Putamen (tissue), 1 donor: ENCODE results near the gene DCLK2.

ENCODE experiments used
- DNase-seq: peaks from one replicate; pipeline ENCODE4 v3.0.0-alpha.2; 2016; ENCODE audit warnings: low spot score

DCLK2 gene

GRCh38 chr4:150240011-150240410 lies 161.8 kb downstream of the DCLK2 start:
- DNase-seq = no peak

DNA sequence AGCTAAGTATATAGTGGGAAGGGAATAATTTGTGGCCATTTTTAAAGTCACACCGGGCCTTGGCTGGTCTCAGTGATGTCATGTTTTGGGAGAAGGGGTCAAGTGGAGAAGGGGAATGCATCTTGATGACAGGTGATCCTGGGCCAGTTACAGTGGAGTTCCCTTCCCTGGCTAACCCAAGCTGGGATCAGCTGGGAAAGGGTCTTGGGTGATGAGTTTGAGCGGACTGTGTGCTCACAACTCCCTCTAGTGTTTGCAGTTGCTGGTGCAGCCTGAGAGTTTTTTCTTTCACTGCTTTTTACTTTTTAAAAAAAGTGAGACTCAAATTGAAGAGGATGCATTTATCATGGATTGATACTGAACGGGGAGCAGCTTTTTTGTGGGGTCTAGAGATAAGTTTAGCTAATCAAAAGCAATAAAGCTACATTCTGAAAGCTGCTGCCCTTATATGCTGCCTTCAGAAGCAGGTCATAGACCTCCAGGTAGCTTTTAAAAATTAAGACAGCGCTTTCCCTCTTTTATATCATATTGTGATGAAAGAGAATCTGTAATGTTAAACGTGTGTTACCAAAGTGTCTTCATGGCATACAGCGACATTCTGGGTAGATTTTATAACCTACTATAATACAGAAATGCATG lies 164.7 kb downstream of the DCLK2 start:
- peak; percentile 23 for DNase-seq

- DNase-seq = no peak
Measured at GRCh38 chr4:150243932-150244331, 165.7 kb downstream of the DCLK2 start.

- no peak for DNase-seq
Measured at GRCh38 chr4:150244600-150244999, 166.4 kb downstream of the DCLK2 start.

GRCh38 chr4:150247184-150247583 lies 168.9 kb downstream of the DCLK2 start:
- no peak for DNase-seq

- DNase-seq = no peak
Measured at GRCh38 chr4:150248181-150248580, 169.9 kb downstream of the DCLK2 start.

DNA sequence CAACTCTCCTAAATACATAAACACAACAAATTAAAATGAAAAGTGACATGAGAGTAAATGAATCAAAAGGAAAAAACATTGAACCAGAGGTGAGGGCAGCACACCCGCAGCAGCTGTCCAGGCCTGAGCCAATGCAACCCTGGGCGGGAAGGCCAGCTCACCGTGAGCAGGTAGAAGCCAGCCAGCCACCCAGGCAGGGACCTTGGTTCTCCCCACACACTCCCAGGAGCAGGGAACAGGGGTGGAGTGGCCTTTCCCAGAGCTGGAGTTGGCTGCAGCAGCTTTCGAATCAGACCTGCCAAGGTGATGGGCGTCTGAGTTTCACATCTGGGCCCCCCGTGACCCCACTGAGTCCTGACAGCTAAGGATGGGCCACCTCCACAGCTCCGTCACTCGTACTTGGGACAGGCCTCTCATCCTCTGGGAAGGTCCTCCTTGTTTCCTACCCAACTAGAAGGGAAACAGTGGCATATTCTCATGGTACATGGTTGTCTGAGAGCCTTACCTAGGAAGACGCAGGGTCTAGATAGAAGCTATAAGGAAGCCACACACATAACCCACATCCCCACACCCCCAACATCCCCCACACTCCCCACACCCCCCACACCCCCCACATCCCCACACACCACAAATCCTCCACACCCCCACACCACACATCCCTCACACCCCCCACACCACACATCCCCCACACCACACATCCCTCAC lies 172.2 kb downstream of the DCLK2 start:
- DNase-seq = no peak

DNA sequence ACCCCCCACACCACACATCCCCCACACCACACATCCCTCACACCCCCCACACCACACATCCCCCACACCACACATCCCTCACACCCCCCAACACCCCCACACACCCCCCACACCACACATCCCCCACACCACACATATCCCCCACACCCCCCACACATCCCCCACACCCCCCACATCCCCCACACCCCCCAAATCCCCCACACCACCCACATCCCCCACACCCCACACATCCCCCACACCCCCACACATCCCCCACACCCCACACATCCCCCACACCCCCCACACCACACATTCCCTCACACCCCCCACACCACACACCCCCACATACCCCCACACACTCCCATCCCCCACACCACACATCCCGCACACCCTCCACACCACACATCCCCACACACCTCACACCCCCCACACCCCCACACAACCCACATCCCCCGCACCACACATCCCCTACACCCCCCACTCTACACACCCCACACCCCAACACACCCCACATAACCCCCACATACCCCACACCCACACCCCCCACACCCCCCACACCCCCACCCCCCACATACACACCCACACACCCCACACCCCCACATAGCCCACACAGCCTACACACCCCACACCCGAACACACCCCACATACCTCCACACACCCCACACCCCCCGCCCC lies 172.9 kb downstream of the DCLK2 start:
- no peak for DNase-seq

DNA sequence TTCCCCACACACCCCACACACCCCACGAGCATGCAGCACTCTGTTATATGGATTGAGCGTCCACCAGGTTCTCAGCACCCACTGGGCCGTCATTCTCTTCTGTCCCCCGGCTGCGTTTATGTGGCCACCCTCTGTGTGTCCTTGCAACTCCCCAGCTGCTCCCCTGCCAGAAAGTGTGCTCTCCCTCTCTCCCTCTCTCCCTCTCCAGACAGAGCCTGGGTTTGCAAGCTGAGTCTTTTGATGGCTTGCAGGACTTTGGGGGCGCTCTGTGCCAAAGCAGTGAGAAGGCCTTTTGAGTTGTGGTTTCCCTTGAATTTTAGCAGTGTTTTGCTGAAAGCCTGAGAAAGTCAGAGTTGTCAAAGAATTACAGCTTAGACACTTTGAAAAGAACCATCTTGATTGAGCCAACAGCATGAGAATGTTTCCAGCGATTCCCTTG lies 173.5 kb downstream of the DCLK2 start:
- peak; percentile 31 for DNase-seq

DNA sequence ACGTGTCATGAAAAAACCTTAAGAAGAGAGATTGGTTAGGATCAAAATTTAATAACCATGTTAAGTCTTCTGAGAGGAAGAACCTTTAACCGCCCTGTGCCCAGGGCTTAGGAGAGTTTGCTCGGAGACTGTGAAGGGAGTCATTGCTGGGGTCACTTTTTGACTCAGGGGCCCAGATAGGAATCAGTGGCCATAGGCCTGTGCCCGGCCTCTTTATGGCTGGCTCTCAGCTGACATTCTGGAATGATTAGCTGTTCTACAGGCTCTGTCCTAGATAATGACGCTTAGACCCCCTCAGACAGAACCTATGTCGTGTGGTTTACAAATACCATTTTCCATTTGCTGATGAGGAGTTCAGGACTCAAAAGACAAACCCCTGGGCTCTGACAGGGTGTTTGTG lies 174.1 kb downstream of the DCLK2 start:
- no peak for DNase-seq

DNA sequence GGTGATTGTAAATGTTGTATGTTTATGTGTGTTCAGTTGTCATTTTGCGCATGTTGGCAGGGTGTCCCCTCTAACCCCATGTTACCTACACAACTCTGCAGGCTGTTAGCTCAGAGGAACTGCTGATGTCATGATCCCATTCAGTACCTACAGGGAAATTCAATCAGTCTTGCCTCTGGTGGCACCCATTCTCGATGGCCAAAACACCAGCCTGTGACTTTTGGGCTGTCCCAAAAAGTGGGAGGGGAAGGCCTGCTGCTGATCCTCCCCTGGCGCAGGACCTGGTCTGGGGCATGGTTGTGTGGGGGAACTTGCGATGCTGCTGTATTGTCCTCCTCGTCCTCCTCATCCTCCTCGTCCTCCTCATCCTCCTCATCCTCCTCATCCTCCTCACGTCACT lies 174.5 kb downstream of the DCLK2 start:
- no peak for DNase-seq

DNA sequence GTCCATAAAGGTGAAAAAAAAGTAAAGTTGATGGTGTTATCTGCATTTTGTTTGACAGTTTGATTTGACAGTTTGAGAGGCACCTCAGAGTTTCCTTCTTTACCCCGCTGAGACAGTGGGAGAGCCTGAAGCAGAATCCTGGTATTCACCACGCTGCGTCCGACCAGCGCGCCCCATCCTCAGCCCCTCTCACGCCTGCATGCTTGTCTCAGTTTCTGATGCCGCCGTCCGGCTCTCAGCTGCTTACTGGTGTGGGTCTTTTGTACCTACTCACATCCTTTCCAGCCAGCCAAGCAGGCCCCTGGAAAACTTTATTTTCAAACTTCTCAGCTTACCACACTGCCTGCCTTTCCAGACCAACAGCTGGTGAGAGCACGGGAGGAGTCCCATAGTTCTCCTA lies 175.2 kb downstream of the DCLK2 start:
- no peak for DNase-seq

- DNase-seq = no peak
Measured at GRCh38 chr4:150253965-150254630, 175.9 kb downstream of the DCLK2 start.

DNA sequence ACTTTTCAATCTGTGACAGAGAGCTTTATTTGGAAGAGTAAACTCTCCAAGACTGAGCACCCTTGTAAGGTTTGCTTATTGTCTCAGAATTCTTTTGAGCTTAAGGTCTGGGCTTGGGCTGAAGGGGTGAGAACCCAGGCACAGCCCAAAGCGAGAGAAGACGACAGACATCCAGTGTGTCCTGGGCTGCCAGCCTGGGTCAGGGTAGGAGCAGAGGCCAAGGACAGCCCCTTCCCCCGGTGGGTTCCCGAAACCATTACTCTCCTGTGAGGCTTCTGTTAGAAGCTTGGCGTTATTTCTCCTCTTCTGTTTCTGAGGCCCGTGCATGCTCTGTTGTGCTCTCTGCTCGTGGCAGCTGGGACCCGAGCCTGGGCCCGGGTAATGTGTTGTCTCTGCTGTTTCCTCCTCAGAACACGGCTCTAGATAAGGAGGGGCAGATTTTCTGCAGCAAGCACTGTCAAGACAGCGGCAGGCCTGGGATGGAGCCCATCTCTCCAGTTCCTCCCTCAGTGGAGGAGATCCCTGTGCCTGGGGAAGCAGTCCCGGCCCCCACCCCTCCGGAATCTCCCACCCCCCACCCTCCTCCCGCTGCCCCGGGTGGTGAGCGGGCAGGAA lies 177.5 kb downstream of the DCLK2 start:
- DNase-seq = no peak

GRCh38 chr4:150256225-150256620 lies 178.0 kb downstream of the DCLK2 start:
- no peak for DNase-seq

GRCh38 chr4:150256841-150257730 lies 178.8 kb downstream of the DCLK2 start:
- DNase-seq = no peak

- no peak for DNase-seq
Measured at GRCh38 chr4:150258569-150258968, 180.3 kb downstream of the DCLK2 start.

- no peak for DNase-seq
Measured at GRCh38 chr4:150259861-150260567, 181.8 kb downstream of the DCLK2 start.

GRCh38 chr4:150261571-150261970 lies 183.3 kb downstream of the DCLK2 start:
- DNase-seq = no peak

- no peak for DNase-seq
Measured at GRCh38 chr4:150262611-150263010, 184.4 kb downstream of the DCLK2 start.
